ENCODE data around the gene NTHL1.

NTHL1 gene

DNA sequence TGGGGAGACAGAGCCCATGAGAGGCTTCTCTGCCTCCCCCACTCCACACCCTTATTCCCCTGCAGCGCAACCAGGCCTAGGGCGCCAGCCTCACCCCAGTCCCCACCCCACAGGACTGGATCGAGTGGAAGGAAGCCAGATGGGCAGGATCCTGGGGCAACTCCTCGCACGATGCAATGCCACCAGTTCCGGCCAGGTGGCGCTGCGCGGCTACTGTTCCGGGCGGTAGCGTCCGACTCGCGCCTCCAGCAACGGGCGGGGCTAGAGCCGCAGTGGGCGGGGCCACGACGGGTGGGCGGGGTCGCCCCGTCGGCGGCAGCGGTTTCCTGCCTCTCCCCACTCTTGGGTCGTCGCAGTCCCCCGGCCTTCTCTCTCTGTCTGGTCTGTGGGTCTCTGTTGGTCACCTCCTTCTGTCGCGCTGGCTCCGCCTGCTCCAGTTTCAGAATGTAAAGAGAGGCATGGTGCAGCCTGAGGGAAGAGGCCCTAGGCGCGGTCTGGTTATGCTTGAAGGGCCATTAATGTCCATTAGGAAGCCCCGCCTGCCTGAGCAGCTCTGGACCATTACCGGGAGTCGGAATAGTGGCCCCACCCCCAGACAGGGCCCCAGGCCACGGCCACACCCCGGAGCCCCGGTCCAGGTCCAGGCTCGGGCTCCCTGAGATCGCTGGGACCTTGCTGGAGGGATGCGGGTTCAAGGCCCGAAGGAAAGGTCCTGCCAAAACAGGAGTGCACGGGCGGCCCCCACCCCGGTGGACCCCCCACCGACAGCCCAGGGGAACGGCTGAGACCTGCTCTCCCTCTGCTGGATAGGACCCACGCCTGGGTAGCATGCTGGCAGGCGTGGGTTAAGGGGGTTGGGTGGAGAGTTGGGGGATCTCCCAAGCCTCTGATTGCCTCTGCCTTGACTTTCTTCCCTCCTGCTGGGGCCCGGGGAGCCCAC, 24.3 kb downstream of the NTHL1 start:
- peak; percentile 89 for DNase-seq (ENCODE audit: low spot score)
- H3K27ac ChIP-seq, result peak overlapping the region; percentile 85
- TF ChIP-seq, protein P1, sequence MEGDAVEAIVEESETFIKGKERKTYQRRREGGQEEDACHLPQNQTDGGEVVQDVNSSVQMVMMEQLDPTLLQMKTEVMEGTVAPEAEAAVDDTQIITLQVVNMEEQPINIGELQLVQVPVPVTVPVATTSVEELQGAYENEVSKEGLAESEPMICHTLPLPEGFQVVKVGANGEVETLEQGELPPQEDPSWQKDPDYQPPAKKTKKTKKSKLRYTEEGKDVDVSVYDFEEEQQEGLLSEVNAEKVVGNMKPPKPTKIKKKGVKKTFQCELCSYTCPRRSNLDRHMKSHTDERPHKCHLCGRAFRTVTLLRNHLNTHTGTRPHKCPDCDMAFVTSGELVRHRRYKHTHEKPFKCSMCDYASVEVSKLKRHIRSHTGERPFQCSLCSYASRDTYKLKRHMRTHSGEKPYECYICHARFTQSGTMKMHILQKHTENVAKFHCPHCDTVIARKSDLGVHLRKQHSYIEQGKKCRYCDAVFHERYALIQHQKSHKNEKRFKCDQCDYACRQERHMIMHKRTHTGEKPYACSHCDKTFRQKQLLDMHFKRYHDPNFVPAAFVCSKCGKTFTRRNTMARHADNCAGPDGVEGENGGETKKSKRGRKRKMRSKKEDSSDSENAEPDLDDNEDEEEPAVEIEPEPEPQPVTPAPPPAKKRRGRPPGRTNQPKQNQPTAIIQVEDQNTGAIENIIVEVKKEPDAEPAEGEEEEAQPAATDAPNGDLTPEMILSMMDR (conservative IDR thresholded peaks at IDR 0.05; ENCODE audit: low read depth), result peak; percentile 95
- ChIA-PET POLR2A (ENCODE audit: low non-redundant PET) (interaction anchor here (0.6 to 1.3 kb wide), 4 partner anchors 15 to 127 kb away, joined by 3 to 7 read pairs (median 3); no protein-coding TSS in a partner anchor), CTCF (interaction anchor here (0.6 to 1.1 kb wide), 12 partner anchors 9 to 123 kb away, joined by 3 to 7 read pairs (median 4); partner anchors contain the start of genes GFER, NTHL1 and TSC2)

GRCh38 chr16:2022723-2023091, 24.9 kb downstream of the NTHL1 start:
- peak; percentile 20 for DNase-seq (ENCODE audit: low spot score)
- CTCF ChIA-PET, result interaction anchor here (0.5 to 1.1 kb wide), 11 partner anchors 10 to 126 kb away, joined by 3 to 7 read pairs (median 4); partner anchors contain the start of genes GFER, NTHL1 and TSC2
- TF ChIP-seq, protein P1 (conservative IDR thresholded peaks at IDR 0.05; ENCODE audit: low read depth), result no peak
- POLR2A ChIA-PET (ENCODE audit: low non-redundant PET), result interaction anchor here (0.6 to 1.3 kb wide), 3 partner anchors 14 to 128 kb away, joined by 3 to 7 read pairs (median 3); no protein-coding TSS in a partner anchor
- H3K27ac ChIP-seq, result peak overlapping the region; percentile 85

GRCh38 chr16:2019921-2020831, 27.5 kb downstream of the NTHL1 start:
- ChIA-PET POLR2A (ENCODE audit: low non-redundant PET) (no interaction called here), CTCF (interaction anchor here (0.6 to 1.0 kb wide), 3 partner anchors 51 to 168 kb away, joined by 3 read pairs; no protein-coding TSS in a partner anchor)
- no peak for DNase-seq (ENCODE audit: low spot score)
- TF ChIP-seq, protein P1 (conservative IDR thresholded peaks at IDR 0.05; ENCODE audit: low read depth), result no peak
- H3K27ac ChIP-seq, result no peak overlapping the region

DNA sequence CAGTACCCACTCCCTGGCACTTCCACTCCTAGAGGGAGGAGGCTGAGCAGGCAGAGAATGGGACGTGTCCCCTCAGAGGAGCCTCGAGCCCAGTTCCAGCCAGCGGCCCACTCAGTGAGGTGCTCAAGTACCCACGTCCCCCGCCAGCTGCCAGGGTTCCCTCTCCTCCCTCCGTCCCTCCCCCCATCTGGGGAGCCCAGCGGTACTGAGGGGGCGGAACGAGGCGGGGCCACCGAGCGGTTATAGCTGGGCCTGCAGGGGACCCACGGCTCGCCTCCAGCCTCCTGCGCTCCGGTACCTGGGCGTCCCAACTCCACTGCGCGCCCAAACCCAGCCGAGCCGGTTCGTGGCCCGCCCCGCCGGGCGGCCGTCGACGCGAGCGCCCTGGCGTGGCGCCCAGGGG, 28.1 kb downstream of the NTHL1 start, which contains the start of gene NPW:
TSS of gene NPW (plus strand) at position 268 of the 403 bp plus-strand sequence.
- ChIA-PET CTCF (interaction anchor here (0.6 to 1.0 kb wide), 2 partner anchors 52 to 168 kb away, joined by 3 read pairs; no protein-coding TSS in a partner anchor), POLR2A (ENCODE audit: low non-redundant PET) (no interaction called here)
- no peak for DNase-seq (ENCODE audit: low spot score)
- peak within 1 kb of the TSS; percentile 14; the same call in 1 of the 2 replicates for H3K27ac ChIP-seq
- TF ChIP-seq, protein P1 (conservative IDR thresholded peaks at IDR 0.05; ENCODE audit: low read depth), result no peak

DNA sequence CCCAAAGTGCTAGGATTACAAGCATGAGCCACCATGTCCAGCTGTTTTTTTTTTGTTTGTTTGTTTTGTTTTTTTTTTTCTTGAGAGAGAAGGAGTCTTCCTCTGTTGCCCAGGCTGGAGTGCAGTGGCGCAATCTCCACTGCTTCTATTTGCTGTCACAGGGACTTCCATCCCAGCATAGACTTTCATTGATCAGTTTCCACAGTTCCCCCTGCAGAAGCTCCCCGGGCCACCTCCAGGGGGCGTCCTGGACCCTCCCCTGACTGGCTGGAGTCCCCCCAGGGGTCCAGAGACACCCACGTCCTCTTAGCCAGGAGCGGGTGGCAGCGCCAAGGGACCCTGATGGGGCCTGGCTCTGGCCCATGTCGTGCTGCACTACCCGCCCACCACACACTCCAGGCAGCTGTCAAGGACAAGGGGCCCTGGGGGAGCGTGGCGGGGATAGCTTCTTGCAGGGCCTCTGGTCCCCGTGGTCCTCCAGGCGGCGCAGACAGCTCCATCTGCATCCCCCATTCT, 31.2 kb downstream of the NTHL1 start:
- ChIA-PET CTCF (interaction anchor here (0.6 to 1.2 kb wide), 5 partner anchors 11 to 44 kb away, joined by 3 to 4 read pairs (median 3); no protein-coding TSS in a partner anchor), POLR2A (ENCODE audit: low non-redundant PET) (interaction anchor here (0.6 kb wide), 1 partner anchor 11 kb away, joined by 3 read pairs; no protein-coding TSS in a partner anchor)
- no peak for DNase-seq (ENCODE audit: low spot score)
- peak overlapping the region; percentile 98 for H3K27ac ChIP-seq
- TF ChIP-seq, protein P1 (conservative IDR thresholded peaks at IDR 0.05; ENCODE audit: low read depth), result no peak; the same call in 1 of the 2 replicates

Measured in RWPE1 (cell line).